Stimulated activated naive CD8-positive, alpha-beta T cell treated with anti-CD3 and anti-CD28 coated beads, Interleukin-15, Interleukin-2, amounts not matched to agents 100 ng/mL and 50 ng/mL, for 24 hours (primary cell): ENCODE results near the gene ARHGAP24.
A peak's percentile ranks its signal among the peaks of the same experiment; 100 is the strongest.
"Not testable (repeated sequence)": the region's sequence is repeated elsewhere in the genome, so short reads cannot be mapped to it uniquely, and the experiment has no call there.

Source experiments
- H3K27ac Mint-ChIP-seq: one replicate; pipeline ENCODE4 v1.8.0; 2021; ENCODE audit warnings: mild to moderate bottlenecking, mixed read lengths
- H3K27me3 Mint-ChIP-seq: one replicate; pipeline ENCODE4 v1.8.0; 2021; ENCODE audit warnings: mixed read lengths
- H3K36me3 Mint-ChIP-seq: one replicate; pipeline ENCODE4 v1.8.0; 2021; ENCODE audit warnings: low read depth, mixed read lengths
- H3K4me1 Mint-ChIP-seq: one replicate; pipeline ENCODE4 v1.8.0; 2021; ENCODE audit warnings: low read depth, mixed read lengths
- H3K4me3 Mint-ChIP-seq: one replicate; pipeline ENCODE4 v1.8.0; 2021; ENCODE audit warnings: mild to moderate bottlenecking, mixed read lengths
- H3K9me3 Mint-ChIP-seq: one replicate; pipeline ENCODE4 v1.8.0; 2021; ENCODE audit warnings: mixed read lengths

Gene ARHGAP24

DNA sequence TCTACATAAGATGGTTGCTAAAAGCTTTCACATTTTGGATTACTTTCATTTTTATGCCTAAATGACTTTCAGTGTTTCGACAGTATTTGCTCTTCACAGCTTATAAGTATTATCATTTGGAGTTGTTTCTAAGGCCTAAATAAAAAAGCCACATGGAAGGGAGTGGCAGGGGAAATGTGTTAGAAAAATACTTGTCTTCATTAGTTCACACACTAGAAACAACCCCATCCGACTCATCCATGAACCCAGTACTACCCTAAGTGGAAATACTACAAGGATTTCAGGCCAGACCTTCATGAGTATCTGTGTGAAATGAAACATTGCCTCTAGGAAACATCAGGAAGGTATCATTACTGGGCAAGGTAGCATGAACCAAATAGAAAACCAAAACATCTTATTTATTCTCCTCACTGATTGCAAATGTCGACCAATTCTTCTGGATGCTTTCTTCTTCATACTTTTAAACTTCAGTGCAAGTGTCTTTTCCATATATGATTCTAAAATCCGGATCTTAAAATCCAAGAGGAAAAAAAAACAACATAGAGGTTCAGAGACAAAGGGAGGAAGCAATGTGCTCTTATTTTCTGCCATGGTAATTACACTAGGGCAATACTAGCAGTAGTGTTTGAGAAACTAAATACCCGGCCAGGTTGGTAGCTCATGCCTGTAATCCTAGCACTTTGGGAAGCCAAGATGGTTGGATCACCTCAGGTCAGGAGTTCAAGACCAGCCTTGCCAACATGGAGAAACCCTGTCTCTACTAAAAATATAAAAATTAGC lies 349.4 kb downstream of the ARHGAP24 start:
- Mint-ChIP-seq H3K4me1 (peaks cover 9% of the 10 kb centered on the region), H3K4me3 (no peak overlapping the region)

DNA sequence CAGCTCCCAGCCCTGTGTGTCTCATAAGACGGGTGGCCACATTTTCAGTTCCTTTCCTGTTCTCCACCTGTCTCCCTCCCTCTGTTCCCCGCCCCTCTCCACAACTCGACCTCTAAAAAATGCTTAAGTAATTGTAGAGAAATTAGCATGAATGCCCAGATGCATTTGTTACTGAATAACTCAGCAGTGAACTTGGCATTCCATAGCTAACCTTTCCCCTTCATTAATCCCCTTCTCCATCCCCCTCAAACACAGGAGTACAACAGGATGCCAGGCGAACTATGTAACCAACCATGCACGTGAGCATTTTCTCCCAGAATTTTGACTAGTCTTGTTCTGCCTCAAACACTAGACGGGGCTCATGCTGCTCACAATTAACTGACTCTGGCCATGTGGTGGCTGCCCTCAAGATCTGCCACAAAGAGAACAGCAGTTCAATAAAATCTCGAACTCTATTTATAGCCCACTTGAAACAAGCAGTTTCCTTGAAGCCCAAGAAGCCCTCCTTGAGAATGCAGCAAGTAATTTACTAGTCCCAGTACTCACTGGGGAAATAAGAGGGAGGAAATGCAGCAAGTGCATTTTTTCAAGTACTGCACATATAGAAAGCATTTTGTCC lies 351.2 kb downstream of the ARHGAP24 start:
- H3K4me3 Mint-ChIP-seq = no peak overlapping the region
- H3K36me3 Mint-ChIP-seq = no peaks in the 10 kb centered on the region
- H3K4me1 Mint-ChIP-seq = peaks cover 9% of the 10 kb centered on the region
- H3K9me3 Mint-ChIP-seq = no peaks in the 10 kb centered on the region
- peak overlapping the region; percentile 5 for H3K27ac Mint-ChIP-seq
- H3K27me3 Mint-ChIP-seq = no peaks in the 10 kb centered on the region

More for the DNA sequence above, 349.4 kb downstream of the ARHGAP24 start:
- no peaks in the 10 kb centered on the region for H3K36me3 Mint-ChIP-seq
- no peaks in the 10 kb centered on the region for H3K27me3 Mint-ChIP-seq
- H3K27ac Mint-ChIP-seq = no peak overlapping the region
- no peaks in the 10 kb centered on the region for H3K9me3 Mint-ChIP-seq

DNA sequence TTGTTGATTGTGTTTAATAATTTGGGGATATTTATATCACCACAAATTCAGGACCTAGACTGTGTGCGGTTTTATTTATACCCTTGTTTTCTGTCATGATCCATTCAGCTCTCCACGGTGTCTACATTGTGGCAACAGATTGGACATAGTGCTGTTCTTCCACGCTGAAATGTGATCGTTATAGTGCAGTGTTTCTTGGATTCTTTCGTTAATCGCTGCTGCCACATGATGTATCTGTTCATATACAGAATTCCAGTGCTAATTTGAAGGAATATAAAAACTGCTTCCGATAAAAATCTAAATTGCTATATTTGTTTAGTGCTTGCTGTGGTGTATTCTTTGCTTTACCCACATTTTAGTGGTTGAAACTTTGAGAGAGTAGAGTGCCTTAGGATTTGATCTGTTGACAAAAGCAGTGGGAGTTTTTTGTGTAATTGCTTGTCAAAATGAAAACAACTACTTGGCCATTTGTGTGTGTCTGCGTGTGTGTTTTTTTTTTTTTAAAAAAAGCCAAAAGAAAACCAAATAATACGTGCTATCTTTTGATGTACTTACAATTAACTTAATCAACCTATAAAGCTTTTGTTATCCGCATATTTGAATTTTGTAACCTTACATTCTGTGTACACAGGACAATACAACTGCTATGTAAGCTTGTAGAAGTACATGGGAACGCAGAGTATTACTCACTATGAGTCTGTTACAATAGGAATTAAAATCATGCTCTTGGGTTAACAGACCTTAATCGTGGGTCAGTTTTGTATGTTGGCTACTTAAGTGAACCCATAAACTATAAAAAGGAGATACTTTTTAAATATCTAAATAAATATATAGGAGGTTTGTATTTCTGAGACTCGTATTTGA lies 353.3 kb downstream of the ARHGAP24 start:
- Mint-ChIP-seq H3K4me3 (no peak overlapping the region), H3K27ac (no peak overlapping the region), H3K36me3 (no peaks in the 10 kb centered on the region), H3K9me3 (no peaks in the 10 kb centered on the region), H3K4me1 (peaks cover 9% of the 10 kb centered on the region), H3K27me3 (no peaks in the 10 kb centered on the region)

DNA sequence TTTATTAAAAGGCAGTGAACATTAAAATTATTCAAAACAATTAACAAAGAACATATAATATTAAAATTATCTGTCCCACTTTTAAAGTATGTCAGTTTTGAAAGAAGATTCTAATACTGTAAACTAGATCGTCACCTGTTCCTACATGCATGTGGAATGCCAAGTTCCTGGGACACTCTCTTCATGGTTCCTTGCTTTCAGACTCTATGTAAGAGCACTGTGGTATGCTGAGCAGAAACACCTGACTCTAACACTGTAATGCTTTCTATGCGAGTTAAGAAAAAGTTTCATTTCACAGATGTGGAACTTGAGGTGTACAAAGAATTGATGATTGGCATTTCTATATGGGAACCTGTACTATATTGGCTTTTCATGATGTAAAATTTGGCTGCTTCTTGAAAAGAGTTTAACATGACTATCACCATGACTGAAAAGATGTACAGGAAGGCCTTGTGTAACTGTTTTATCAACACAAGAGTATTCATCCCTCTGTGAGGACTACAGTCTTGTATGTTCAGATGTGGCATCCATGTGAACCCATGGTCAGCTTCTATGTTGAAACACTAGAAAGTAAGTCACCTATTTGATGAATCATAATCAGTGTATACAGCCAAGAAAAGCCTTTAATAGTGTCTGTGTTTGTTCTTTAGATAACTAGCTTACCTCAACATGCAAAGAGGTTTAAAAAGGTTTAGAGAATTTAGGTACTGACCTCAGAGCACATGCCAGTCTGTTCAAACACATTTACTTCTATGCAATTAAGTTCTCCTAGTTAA lies 354.5 kb downstream of the ARHGAP24 start:
- Mint-ChIP-seq H3K4me1 (peaks cover 9% of the 10 kb centered on the region), H3K4me3 (no peak overlapping the region), H3K36me3 (no peaks in the 10 kb centered on the region), H3K9me3 (no peaks in the 10 kb centered on the region), H3K27ac (no peak overlapping the region), H3K27me3 (no peaks in the 10 kb centered on the region)

DNA sequence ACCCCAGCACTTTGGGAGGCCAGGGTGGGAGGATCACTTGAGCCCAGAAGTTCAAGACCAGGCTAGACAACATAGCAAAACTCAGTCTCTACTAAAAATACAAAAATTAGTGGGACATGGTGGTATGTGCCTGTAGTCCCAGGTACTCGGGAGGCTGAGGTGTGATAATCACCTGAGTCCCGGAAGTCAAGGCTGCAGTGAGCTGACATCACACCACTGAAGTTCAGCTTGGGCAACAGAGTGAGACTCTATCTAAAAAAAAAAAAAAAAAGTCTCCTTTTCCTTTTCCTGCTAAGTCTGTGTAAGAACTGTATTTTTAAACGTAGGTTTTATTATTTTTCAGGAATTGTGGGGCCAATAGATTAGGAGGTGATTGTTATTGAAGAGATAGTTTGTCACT lies 356.7 kb downstream of the ARHGAP24 start:
- H3K4me1 Mint-ChIP-seq = no peaks in the 10 kb centered on the region
- no peak overlapping the region for H3K4me3 Mint-ChIP-seq
- H3K9me3 Mint-ChIP-seq = no peaks in the 10 kb centered on the region
- no peaks in the 10 kb centered on the region for H3K27me3 Mint-ChIP-seq
- no peak overlapping the region for H3K27ac Mint-ChIP-seq
- H3K36me3 Mint-ChIP-seq = no peaks in the 10 kb centered on the region

DNA sequence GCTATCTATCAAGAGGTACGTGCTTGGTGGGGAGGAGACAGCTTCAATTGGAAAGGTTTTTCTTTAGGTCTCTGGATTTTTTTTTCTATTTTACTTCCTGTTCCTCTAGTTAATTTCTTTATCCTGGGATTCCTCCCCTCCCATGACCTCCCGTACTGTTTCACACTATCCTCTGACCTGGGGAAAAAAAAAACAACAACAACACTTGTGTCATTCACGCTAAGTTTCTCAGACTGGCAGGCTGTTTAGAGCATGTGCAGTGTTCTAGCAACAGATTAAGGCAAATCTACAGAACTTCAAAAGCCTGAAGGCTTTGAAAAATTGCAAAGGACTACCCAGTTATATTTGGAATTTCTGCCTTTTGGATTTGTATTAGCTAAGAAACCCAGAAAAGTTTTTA lies 358.4 kb downstream of the ARHGAP24 start:
- Mint-ChIP-seq H3K36me3 (no peaks in the 10 kb centered on the region), H3K4me1 (no peaks in the 10 kb centered on the region), H3K27me3 (no peaks in the 10 kb centered on the region), H3K9me3 (no peaks in the 10 kb centered on the region), H3K4me3 (no peak overlapping the region), H3K27ac (no peak overlapping the region)

DNA sequence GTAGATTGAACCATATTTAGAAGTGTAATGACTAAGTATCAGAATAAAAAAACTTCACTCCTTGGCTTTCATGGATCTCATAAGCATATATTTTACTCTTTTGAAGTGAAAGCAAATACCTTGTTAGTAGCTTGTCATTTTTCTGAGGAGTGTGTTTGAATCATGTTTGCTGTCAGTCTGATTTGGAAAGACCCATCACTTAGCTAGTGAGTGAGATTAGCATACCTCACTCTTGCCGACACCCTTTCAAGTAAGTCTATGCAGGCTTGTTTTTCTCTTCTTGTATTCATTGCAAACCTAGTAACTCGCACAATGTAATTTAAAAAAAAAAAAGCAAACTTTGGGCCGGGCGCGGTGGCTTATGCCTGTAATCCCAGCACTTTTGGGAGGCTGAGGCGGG lies 360.0 kb downstream of the ARHGAP24 start:
- H3K36me3 Mint-ChIP-seq = no peaks in the 10 kb centered on the region
- no peak overlapping the region for H3K27ac Mint-ChIP-seq

DNA sequence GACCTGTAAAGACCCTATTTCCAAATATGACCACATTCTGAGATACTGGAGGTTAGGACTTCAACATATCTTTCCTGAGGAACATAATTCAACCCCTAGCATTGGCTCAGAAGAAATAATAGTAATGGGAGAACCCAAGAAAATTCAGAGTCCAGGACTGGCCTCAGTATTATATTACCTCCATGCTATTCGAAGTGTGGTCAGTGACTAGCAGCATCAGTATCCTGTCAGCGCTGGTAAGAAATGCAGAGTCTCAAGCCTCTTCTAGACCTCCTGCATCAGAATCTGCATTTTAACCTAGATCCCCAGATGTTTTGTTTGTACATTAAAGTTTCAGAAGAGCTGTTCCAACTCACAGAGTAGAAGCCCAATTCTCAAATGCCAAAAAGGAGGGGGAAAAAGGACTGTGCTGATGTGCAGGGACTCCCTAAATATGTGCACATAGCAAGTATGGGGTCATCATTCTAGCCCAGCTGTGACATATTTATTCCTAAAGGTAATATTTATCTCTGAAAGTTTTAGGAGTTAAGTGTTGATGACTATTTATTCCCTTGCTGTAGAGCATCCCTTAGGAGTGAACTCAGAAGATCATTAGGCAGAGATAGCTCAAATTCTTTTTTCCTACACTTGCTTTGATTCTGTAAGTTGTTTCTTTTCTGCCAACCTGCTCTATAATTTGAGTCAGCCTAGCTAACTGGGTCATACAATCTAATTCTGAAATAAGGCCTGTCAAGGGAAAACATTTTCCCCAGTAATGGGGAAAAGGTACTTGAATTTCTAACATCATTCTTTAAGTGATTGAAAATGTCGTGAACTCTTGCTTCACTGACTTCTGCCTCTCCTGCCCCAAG lies 361.9 kb downstream of the ARHGAP24 start:
- no peaks in the 10 kb centered on the region for H3K27me3 Mint-ChIP-seq
- H3K9me3 Mint-ChIP-seq = no peaks in the 10 kb centered on the region
- H3K36me3 Mint-ChIP-seq = no peaks in the 10 kb centered on the region
- no peak overlapping the region for H3K27ac Mint-ChIP-seq
- no peak overlapping the region for H3K4me3 Mint-ChIP-seq
- no peaks in the 10 kb centered on the region for H3K4me1 Mint-ChIP-seq

More for the DNA sequence above, 360.0 kb downstream of the ARHGAP24 start:
- Mint-ChIP-seq H3K4me3 (no peak overlapping the region), H3K9me3 (no peaks in the 10 kb centered on the region), H3K4me1 (no peaks in the 10 kb centered on the region), H3K27me3 (no peaks in the 10 kb centered on the region)

DNA sequence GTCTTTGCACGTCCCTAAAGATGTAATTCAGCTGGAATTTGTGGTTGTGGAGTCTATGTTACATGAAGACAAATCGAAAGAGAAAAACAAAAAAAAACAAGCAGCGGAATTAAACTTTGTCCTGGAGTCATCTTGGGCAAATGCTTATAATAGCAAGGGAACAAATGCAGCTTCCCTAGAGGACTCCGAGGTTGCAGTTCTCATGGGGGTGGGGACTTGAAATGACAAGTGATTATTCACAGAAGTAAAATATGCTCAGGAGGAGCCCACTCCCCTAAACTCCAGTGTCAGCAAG lies 362.4 kb downstream of the ARHGAP24 start:
- H3K27ac Mint-ChIP-seq = no peak overlapping the region
- H3K36me3 Mint-ChIP-seq = no peaks in the 10 kb centered on the region
- no peak overlapping the region for H3K4me3 Mint-ChIP-seq
- peaks cover 2% of the 10 kb centered on the region for H3K4me1 Mint-ChIP-seq
- no peaks in the 10 kb centered on the region for H3K27me3 Mint-ChIP-seq
- no peaks in the 10 kb centered on the region for H3K9me3 Mint-ChIP-seq

DNA sequence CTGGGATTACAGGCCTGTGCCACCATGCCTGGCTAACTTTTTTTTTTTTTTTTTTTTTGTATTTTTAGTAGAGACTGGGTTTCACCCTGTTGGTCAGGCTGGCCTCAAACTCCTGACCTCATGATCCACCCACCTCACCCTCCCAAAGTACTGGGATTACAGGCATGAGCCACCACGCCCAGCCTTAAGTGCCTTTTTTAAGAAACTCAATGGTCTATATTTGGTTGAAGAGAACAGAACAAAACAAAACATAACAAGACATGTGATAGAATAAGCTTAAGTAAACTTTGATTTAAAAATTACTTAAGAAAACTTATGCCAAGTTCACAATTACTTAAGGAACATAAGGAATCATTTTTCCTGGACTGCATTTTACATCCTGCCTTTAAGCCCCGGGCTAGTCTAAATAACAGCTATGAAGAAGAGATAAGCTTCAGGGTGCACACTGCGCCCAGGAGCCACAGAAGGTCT lies 365.1 kb downstream of the ARHGAP24 start:
- H3K27ac Mint-ChIP-seq, H3K9me3 Mint-ChIP-seq, H3K36me3 Mint-ChIP-seq, H3K4me1 Mint-ChIP-seq, H3K27me3 Mint-ChIP-seq, H3K4me3 Mint-ChIP-seq: not testable (repeated sequence)

DNA sequence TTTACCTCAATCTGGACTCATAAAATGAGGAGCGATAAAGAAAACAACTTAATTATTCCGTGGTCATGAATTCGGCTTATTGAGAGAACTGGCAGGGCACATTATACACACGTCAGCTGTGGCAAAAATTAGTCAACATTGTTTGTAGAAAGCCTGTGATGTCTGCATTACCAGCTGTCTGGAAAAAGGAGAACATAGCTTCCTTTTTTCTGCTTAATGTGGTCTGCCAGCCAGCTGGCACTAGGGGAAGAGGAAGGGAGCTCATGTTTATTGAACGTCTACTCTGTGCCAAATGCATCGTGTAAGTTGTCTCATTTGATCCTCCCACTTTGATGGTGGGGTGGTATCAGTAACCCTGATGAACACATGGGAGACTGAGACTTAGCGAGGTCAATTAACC lies 367.6 kb downstream of the ARHGAP24 start:
- H3K27ac Mint-ChIP-seq = no peak overlapping the region
- H3K27me3 Mint-ChIP-seq = no peaks in the 10 kb centered on the region
- no peaks in the 10 kb centered on the region for H3K36me3 Mint-ChIP-seq
- H3K9me3 Mint-ChIP-seq = no peaks in the 10 kb centered on the region
- peaks cover 5% of the 10 kb centered on the region for H3K4me1 Mint-ChIP-seq
- no peak overlapping the region for H3K4me3 Mint-ChIP-seq

DNA sequence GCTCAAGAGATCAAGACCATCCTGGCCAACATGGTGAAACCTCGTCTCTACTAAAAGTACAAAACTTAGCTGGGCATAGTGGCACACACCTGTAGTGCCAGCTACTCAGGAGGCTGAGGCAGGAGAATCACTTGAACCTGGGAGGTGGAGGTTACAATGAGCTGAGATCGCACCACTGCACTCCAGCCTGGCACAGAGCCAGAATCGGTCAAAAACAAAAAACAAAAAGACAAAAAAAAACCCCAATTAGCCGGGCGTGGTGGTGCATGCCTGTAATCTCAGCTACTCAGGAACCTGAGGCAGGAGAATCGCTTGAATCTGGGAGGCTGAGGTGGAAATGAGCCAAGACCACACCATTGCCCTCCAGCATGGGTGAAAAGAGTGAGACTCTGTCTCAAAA lies 378.8 kb downstream of the ARHGAP24 start:
- not testable (repeated sequence) for H3K27me3 Mint-ChIP-seq, H3K36me3 Mint-ChIP-seq, H3K4me3 Mint-ChIP-seq, H3K4me1 Mint-ChIP-seq, H3K9me3 Mint-ChIP-seq, H3K27ac Mint-ChIP-seq

DNA sequence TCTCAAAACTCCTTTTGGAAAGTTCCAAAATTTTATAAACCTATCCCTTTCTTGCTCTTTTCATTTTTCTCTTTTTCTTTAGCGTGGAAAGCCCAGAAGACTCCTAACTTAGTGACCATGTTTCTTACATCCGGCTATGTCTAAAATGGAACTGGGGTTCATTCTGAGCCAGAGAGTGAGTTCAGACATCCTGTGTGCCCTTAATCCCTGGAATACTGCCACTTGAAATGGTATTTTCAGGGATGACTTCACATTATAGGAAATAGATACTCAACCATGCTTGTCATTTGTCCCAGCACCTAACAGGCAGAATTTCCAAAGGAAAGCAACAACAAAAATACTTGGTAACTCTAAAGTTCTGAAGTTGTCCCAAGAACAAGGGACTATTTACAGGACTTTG lies 379.6 kb downstream of the ARHGAP24 start:
- Mint-ChIP-seq H3K4me1 (no peaks in the 10 kb centered on the region), H3K27me3 (no peaks in the 10 kb centered on the region), H3K9me3 (no peaks in the 10 kb centered on the region), H3K27ac (no peak overlapping the region), H3K36me3 (no peaks in the 10 kb centered on the region), H3K4me3 (no peak overlapping the region)
